Activated naive CD4-positive, alpha-beta T cell treated with Interleukin-2 at 50 U/mL for 16 hours (primary cell): ENCODE results near the gene PARD6G.
"Not testable (repeated sequence)": the region's sequence is repeated elsewhere in the genome, so short reads cannot be mapped to it uniquely, and the experiment has no call there.

Source experiments
- DNase-seq: peaks from one replicate; pipeline ENCODE4 v3.0.0-alpha.2; 2020

PARD6G gene

DNA sequence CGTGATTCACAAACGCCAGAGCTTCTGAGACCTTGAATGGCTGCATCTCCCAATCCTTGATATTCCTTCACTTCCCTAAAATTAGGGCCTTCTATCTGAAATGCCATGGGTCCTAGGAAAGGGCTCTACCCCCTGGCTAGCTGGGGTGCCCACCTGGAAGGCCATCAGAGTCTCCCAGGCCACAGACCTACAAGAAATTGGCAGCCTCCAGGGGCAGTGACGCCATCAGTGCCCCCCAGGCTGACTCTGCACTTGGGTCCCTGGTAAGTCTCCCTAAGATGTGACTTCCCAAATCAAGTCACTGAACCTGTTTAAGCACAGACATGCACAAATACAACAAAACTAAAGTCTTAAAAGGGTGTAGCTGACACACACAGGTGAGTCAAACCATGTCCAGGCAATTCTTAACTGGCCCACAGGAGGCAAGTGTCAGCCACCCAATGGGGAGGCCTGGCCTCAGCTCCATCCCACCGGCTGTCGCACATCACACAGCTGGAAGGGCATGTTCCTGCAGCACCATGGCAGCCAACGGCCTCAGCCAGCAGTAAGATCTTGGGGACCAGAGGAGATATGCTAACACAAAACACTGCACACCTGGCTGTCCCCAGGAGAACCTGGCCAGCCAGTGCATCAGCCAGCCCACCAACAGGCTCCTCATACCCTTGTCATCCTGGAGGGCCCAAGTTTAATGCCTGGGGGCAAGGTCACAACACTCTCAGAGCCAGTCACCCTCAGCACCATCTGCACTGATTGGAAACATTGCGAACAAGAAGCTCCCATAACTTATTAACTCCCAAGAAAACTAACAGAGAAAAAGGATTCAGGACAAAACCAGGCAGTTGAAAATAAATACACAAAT, 5.2 kb downstream of the PARD6G start:
- DNase-seq = no peak

DNA sequence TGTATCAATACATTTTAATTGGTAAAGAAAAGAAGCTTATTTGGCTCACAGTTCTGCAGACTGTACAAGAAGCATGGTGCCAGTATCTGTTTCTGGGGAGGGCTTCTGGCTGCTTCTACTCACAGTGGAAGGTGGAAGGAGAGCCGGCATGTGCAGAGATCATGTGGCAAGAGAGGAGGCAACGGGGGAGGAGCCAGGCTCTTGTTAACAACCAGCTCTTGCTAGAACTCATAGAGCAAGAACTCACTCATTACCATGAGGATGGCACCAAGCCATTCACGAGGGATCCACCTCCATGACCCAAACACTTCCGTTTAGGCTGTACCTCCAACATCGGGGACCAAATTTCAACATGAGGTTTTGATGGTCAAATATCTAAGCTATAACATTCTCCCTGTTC, 7.5 kb downstream of the PARD6G start:
- no peak for DNase-seq

DNA sequence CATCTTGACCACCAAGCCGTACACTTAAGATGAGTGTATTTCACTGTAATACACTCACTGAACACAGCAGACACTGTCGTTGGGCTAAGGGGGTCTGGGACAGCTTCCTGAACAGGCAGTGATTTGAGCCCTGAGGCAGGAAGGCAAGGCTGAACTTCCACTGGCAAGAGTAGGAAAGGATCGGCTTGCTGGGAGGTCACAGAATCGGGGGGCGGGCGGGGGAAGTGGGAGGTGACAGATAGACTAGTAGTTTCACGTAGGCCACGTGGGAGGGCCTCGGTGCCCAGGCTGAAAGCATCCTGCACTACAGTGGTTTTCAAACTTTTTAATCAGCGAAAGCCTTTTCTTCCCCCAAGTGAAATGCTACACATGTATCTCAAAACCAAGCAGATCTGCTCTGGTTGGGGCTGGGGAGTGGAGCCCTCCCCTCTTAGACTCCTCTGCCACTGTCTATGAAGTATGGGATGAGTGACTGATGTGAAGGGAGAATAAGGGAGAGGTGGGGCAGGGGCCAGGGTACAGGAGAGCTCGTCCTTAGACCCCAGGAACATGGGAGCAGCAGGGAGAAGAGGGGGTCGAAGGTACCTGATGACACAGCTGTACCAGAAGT, 8.6 kb downstream of the PARD6G start:
- no peak for DNase-seq

DNA sequence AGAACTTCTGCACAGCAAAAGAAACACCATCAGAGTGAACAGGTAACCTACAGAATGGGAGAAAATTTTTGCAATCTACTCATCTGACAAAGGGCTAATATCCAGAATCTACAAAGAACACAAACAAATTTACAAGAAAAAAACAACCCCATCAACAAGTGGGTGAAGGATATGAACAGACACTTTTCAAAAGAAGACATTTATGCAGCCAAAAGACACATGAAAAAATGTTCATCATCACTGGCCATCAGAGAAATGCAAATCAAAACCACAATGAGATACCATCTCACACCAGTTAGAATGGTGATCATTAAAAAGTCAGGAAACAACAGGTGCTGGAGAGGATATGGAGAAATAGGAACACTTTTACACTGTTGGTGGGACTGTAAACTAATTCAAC, 9.8 kb downstream of the PARD6G start:
- not testable (repeated sequence) for DNase-seq

DNA sequence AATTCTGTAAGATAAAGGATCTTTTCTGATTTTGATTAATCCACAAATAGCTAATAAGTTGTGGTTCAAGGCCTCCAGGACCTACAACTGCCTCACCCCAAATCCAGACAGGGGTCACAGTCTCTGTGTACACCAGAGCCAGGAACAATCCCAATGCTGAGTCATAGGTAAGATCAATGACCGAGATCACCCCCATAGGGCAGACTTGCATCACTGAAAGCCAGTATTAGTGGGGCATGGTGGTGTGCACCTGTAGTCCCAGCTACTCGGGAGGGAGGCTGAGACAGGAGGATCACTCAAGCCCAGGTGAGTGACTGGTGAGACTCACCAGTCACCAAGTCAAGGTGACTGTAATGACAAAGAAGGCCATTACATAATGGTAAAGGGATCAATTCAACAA, 12.9 kb downstream of the PARD6G start:
- DNase-seq = no peak

DNA sequence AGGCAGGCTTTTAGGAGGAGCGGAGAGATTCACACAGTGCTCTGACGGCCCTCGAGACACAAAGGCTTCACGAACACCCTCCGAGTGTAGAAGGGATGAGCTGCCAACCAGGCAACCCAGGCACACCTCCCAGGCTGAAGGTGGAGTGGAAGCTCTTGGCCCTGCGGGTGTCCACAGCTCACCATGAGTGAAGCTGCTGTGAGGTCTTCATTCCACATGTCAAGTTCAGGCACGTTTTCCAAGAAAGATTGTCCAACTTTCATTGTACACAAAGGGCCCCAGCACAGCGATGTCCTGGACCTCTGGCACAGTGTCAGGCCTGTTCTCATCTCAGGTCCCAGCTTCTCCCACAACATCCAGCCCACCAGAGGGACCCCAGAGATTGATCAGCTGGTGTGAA, 13.4 kb downstream of the PARD6G start:
- no peak for DNase-seq

DNA sequence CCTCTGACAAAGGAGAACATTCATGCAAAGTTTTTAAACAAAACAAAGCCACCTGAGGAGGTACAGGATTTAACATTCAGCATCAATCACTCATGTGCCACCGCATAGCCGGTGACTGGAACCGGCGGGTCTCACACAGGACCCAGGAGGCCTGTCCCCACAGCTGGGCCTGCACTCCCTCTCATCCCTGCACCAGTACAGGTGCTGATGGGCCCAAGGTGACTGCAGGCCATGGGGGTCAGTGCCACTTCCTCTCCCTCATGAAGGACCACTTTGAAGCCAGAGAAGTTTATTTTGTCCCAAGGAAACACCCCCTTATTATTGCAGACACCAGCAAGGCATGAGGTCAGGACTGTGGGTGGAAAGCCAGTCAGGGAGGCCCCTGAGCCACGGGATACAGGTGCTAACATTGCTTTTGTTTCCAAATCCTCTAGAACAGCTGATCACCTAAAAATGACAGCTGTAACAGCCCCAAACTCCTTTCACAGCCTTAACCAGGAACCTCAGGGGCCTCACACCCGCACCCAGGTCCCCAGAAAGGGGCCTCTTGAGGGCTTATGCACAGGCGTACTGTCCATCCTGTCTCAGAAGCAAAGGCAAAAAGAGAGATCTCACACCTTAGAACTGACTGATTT, 14.0 kb downstream of the PARD6G start:
- no peak for DNase-seq

DNA sequence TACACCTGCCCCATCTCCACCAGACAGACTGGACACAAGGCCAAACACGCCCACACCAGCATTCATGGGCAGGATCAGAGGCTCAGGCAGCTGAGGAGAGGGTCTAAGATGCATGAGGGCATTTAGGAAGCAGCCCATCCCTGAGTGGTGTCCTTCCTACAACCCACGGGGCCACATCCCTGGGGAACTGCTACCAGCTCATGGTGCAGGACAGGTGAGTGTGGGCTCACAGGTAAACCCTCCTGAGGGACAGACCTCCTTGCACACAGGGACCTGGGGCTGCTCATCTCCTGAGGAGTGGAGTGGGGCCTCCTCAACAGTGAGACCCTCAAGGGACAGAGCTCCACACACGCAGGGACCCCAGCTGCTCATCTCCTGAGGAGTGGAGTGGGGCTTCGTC, 14.6 kb downstream of the PARD6G start:
- DNase-seq = no peak

DNA sequence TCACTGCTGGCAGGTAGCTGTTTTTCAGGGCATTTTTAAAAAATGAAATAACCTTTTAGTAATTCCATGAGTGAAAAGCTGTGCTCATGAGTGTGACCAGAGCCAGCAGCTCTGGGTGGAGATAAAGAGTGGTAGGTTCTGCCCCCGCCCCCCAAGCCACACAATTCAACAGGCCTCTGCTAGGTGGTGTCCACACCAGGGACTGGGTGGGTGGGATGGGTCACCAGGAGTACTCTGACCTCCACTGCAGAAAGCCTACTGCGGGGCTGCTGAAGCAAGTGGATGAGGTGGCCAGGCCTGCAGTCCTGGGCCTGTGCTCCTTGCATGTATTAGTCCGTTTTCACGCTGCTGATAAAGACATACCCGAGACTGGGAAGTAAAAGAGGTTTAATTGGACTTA, 15.3 kb downstream of the PARD6G start:
- no peak for DNase-seq

DNA sequence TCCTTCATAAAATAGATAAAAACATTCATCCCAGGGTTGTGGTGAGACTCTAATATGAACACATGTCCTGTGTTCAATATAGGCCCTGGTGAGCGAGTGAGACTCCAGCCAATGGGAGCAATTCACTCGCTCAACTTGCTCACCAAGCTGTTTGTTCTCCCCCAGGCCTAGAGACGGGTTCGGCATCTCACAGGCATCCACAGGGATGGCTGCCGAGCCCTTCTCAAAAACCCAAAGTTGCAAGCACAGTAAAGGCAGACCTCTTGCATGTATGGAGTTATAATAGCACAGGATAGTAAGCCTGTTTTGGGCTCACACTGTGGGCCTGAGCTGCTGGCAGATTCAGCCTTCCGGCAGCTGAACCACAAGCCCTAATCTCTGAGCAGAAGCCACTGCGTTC, 15.7 kb downstream of the PARD6G start:
- DNase-seq = no peak

DNA sequence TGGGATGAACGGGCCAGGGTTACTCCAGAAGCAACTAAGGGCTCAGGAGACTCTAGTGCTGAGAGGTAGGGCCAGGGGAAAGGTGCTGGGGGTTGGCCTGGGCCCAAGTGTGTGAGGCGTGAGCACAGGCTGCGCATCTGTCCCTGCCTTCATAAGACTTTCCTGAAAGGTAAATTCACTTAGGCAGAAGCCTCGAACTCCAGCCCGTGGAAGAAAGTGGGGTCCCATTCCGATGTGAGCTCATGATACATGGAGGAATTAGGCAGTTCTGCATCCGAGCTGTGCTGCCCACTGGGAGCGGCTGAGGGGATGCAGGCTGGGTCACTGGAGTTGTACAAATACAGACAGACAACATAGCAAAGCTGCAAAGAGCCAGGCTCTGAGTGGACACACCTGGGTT, 16.2 kb downstream of the PARD6G start:
- DNase-seq = no peak

DNA sequence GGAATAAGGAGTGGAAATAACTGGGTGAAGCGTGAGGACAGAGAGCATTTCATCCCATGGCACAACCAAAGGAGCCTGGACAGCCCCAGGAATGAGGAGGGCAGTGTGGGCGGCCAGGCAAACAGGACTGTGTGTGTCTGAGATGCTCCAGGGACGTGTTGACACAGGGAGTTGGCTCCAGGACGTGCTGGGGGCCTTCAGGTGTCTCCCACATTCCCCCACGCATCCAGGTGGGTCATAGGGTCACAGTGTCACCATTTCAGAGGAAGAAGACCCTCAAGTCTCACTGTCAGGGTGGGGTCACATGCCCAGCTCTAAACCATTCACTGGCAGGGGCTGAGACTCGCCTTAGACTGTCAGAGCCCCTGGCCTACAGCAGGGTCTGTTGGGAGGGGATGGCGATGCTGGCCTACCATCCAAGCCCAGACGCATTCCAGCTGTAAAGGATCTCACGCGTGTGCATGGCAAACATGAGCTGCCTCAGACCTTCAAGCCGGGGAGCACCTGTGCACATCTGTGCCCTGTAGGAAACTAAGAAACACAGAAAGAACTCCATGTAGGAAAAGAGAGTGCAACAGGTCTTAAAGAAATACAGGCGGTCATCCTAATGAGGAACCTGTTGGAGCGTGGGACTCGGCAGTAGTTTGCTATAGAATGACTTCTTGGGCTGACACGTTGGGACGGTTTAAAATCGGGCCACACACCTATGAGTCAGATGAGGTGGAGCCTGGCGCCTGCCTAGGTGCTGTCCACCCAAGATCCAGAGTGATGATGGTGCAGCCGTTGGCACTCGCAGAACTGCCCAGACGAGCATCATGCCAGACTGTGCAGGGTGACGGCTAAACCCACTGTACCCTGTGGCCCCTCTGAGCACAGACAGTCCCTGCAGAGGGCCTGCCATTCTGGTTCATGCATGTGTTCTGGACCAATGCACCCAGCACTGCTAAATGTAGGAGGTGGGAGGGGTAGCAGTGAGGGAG, 17.3 kb downstream of the PARD6G start:
- no peak for DNase-seq

DNA sequence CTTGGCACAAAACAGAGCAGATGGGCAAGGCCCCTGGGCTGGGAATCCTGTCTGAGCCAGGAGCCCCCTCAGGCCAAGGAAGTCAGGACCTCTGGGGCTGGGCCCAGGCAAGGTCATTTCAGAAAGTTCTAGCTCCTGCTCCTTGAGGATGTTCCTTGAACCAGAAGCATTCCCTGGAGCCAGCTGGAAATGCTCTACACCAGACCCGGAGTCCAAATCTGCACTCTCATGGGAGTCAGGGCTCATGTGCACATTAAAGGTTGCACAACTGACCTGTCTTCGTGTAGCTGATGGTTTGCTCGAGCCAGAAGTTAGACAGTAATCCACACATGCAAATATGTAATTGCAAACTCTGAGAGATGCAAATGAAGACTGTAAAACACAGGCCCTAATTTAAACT, 18.0 kb downstream of the PARD6G start:
- DNase-seq = no peak

DNA sequence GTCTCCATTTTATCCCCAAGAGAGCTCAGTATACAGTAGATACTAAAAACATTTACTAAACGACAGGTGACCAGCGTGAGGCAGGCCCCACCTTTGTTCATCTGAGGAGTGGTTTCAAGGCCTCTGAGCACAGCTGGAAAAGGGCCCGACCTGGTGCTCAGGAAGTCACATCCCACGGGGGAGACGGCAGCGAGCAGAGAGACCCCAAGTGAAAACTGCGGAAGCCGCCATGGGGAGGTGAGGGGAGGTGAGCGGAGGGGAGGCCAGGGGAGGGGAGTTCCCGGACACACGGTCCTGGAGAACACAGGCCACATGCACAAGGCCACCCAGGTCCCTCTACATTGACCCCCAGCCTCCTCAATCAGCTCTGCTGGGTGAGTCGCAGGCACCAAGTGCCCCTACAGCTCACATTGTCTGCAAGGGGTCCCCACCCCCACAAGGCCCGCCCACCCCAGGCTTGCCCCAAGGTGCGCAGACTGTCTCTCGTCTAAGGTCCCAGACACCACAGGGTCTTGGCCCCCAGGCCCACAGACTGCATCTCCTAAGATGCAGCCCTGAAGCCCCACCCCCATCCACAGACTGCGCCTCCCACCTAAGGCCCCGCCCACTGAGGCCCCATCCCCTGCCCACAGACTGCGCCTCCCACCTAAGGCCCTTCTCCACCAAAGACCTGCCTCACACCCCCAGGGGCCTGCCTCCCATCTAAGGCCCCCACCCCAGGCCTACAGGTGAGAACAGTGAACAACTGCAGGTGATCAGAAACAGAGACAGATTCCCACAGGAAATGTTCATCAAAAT, 19.1 kb downstream of the PARD6G start:
- DNase-seq = no peak

DNA sequence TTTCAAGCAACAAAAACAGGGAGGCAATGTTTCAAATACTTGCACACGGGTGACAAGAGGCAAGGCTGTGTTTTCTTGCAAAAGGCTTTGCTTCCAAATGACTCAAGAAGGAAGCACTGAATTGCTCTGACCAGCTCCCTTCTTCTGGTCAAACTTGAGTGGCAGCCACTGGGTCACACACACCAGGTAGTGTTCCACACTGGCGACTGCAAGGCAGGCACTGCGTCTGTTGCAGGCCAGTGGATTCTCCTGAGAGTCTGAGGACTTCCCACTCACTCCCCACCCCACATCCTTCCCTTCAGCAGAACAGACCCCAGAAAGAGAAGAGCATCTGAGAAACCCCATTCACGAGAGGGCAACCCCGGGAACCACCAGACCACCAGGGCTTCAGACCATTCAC, 19.8 kb downstream of the PARD6G start:
- no peak for DNase-seq

DNA sequence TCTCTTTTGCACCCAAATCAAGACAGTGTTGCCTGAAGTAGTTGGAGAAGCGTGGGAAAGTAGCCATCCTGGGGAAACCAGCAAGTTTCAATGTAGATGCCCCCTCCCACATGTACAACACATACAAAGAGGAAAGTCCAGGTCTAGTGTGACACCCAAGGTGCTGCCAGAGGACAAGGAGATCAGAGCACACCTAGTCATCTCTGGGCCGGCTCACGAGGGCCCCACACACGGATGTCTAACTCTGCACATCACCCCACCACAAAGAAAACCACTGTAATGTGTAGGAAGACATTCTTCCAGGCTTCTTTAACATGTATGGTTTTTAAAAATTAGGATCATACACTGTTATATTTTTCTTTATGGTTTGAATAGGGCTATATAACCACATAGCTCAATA, 21.6 kb downstream of the PARD6G start:
- no peak for DNase-seq

DNA sequence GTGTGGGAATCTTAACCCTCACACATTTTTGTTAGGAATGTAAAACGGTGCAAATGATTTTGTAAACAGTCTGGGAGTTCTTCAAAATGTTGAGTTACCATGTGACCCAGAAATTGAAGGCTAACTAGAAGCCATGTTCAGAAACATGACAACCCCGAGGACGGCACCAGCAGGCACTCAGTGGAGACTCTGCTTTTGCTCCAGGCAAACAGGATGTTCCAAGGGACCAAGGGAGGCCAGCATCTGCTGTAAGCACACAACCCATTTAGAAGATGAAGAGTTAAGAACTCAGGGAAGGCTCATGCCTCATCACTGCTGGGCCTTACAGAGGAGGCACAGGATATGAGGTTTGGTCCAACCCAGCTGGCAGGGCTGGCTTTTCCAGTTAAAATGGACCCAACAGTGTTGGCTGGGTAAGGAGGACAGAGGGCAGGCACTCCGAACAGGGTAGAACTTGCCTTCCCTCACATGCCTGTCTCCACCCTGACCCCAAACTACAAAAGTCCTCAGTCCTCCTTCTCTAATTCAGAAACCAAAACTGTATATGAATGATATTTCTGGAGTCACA, 23.6 kb downstream of the PARD6G start:
- no peak for DNase-seq

DNA sequence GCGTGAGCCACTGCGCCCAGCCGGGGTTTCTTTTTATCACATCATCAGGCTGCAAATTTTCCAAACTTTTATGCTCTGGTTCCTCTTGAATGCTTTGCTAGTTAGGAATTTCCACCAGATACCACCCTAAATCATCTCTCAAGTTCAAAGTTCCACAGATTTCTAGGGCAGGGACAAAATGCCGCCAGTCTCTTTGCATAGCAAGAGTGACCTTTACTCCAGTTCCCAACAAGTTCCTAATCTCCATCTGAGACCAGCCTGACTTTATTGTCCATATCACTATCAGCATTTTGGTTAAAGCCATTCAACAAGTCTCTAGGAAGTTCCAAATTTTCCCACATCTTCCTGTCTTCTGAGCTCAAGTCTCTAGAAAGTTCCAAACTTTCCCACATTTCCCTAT, 27.8 kb downstream of the PARD6G start:
- DNase-seq = not testable (repeated sequence)

DNA sequence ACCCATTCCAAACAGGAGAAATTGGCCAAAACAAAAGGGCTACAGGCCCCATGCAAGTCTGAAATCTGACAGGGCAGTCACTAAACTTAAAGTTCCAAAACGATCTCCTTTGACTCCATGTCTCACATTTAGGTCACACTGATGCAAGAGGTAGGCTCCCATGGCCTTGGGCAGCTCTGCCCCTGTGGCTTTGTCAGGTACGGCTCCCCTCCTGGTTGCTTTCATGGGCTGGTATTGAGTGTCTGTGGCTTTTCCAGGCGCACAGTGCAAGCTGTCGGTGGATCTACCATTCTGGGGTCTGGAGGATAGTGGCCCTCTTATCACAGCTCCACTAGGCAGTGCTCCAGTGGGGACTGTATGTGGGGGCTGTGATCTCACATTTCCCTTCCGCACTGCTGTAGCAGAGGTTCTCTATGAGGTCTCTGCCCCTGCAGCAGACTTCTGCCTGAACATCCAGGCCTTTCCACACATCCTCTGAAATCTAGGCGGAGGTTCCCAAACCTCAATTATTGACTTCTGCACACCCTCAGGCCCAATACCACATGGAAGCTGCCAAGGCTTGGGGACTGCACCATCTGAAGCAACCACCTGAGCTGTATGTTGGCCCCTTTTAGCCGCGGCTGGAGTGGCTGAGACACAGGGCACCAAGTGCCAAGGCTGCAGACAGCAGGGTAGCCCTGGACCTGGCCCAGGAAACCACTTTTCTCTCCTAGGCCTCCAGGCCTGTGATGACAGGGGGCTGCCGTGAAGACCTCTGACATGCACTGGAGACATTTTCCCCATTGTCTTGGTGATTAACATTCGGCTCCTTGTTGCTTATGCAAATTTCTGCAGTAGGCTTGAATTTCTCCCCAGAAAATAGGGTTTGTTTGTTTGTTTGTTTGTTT, 28.7 kb downstream of the PARD6G start:
- no peak for DNase-seq

DNA sequence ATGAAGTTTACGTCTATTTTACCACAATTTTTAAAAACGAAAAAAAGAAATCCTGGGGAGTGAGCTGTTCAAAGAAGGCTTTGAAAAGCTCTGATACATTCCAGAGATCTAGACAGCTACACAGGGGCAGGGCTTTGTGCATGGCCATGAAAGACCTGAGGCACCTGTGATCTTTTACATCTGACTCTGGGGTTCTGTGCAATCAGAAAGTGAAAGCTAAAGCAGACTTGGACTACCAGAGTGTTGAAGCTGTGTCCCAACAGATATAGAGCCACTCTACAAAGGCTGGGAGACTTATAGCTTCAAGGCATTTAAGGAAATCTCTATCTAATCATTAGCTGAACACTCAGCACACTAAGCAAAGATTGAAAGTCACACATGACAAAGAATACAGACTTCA, 34.1 kb downstream of the PARD6G start:
- DNase-seq = no peak
